Mesenchymal stem cell (in vitro differentiated cells and primary cell): ENCODE data around the gene ABCC10.
"Not testable (repeated sequence)": the region's sequence is repeated elsewhere in the genome, so short reads cannot be mapped to it uniquely, and the experiment has no call there.

ENCODE experiments used
- DNase-seq: peaks from one replicate; pipeline ENCODE4 v3.0.0-alpha.2; 2013
- H2AFZ ChIP-seq: one replicate; pipeline ENCODE4 v1.6.1; 2013; ENCODE audit warnings: low read depth, mild to moderate bottlenecking, control low read depth, inconsistent platforms, low read length, moderate library complexity
- H2AK5ac ChIP-seq: 2 replicates; pipeline ENCODE4 v1.6.1; 2013; ENCODE audit warnings: low read length, moderate library complexity, mild to moderate bottlenecking, inconsistent platforms; ENCODE audit not compliant: severe bottlenecking
- H2BK120ac ChIP-seq: one replicate; pipeline ENCODE4 v1.6.1; 2013; ENCODE audit warnings: low read depth, mild to moderate bottlenecking, inconsistent platforms, low read length, moderate library complexity
- H2BK12ac ChIP-seq, 2 experiments: one replicate each; pipeline ENCODE4 v1.6.1; 2013; ENCODE audit warnings: inconsistent platforms in 2 of 2, low read length in 2 of 2, mild to moderate bottlenecking in 2 of 2, moderate library complexity in 2 of 2, control low read depth in 1 of 2
- H2BK15ac ChIP-seq: one replicate; pipeline ENCODE4 v1.6.1; 2013; ENCODE audit warnings: mild to moderate bottlenecking, low read depth, inconsistent platforms; ENCODE audit not compliant: poor library complexity, severe bottlenecking
- H2BK5ac ChIP-seq: 2 replicates; pipeline ENCODE4 v1.6.1; 2013; ENCODE audit warnings: low read depth, mild to moderate bottlenecking, low read length, control low read depth, inconsistent platforms; ENCODE audit not compliant: poor library complexity, severe bottlenecking
- H3K14ac ChIP-seq, 2 experiments: one replicate each; pipeline ENCODE4 v1.6.1; 2013; ENCODE audit warnings: inconsistent platforms in 2 of 2, low read length in 2 of 2, control low read depth in 1 of 2, mild to moderate bottlenecking in 1 of 2, moderate library complexity in 1 of 2
- H3K18ac ChIP-seq, 2 experiments: one replicate each; pipeline ENCODE4 v1.6.1; 2013; ENCODE audit warnings: inconsistent platforms in 2 of 2, low read length in 2 of 2, control low read depth in 1 of 2, low read depth in 1 of 2, mild to moderate bottlenecking in 1 of 2
- H3K23ac ChIP-seq, 2 experiments: one replicate each; pipeline ENCODE4 v1.6.1; 2013; ENCODE audit warnings: inconsistent platforms in 2 of 2, low read length in 2 of 2, mild to moderate bottlenecking in 2 of 2, moderate library complexity in 2 of 2, control low read depth in 1 of 2
- H3K27ac ChIP-seq: 2 replicates; pipeline ENCODE4 v1.5.1; 2013; ENCODE audit warnings: mild to moderate bottlenecking, moderate library complexity, low read length, control low read depth, inconsistent platforms; ENCODE audit not compliant: poor library complexity, severe bottlenecking
- H3K27me3 ChIP-seq, 2 experiments: 2 replicates each; pipeline versions ENCODE4 v1.6.1 to v1.7.0; 2013; ENCODE audit warnings: low read length in 2 of 2, mild to moderate bottlenecking in 2 of 2, moderate library complexity in 2 of 2, control low read depth in 1 of 2, inconsistent platforms in 1 of 2; ENCODE audit not compliant: control insufficient read depth in 1 of 2, insufficient read depth in 1 of 2
- H3K36me3 ChIP-seq, 2 experiments: 2 replicates each; pipeline versions ENCODE4 v1.6.1 to v1.7.0; 2013; ENCODE audit warnings: low read length in 2 of 2, control low read depth in 1 of 2, inconsistent platforms in 1 of 2, low read depth in 1 of 2, mild to moderate bottlenecking in 1 of 2; ENCODE audit not compliant: insufficient read depth in 2 of 2, control insufficient read depth in 1 of 2
- H3K4ac ChIP-seq, 2 experiments: one replicate each; pipeline ENCODE4 v1.6.1; 2013; ENCODE audit warnings: inconsistent platforms in 2 of 2, low read length in 2 of 2, mild to moderate bottlenecking in 2 of 2, moderate library complexity in 2 of 2, control low read depth in 1 of 2, low read depth in 1 of 2
- H3K4me1 ChIP-seq: 2 replicates; pipeline ENCODE4 v1.6.1; 2013; ENCODE audit warnings: low read depth, low read length, control low read depth; ENCODE audit not compliant: control insufficient read depth, insufficient read depth
- H3K4me2 ChIP-seq: 2 replicates; pipeline ENCODE4 v1.6.1; 2013; ENCODE audit warnings: low read length, mild to moderate bottlenecking, inconsistent platforms; ENCODE audit not compliant: poor library complexity, severe bottlenecking
- H3K4me3 ChIP-seq, 2 experiments: 2 replicates each; pipeline versions ENCODE4 v1.5.1 to v1.7.0; 2013; ENCODE audit warnings: low read length in 2 of 2, mild to moderate bottlenecking in 2 of 2, control low read depth in 1 of 2, low read depth in 1 of 2; ENCODE audit not compliant: insufficient read depth in 1 of 2
- H3K79me1 ChIP-seq: replicated peaks from 2 replicates; pipeline ENCODE4 v1.6.1; 2013; ENCODE audit warnings: mild to moderate bottlenecking, control low read depth, low read length, inconsistent platforms; ENCODE audit not compliant: poor library complexity, severe bottlenecking
- H3K9ac ChIP-seq: 2 replicates; pipeline ENCODE4 v1.7.0; 2013; ENCODE audit warnings: mild to moderate bottlenecking, low read length, moderate library complexity
- H3K9me3 ChIP-seq: 2 replicates; pipeline ENCODE4 v1.7.0; 2013; ENCODE audit warnings: mild to moderate bottlenecking, low read length; ENCODE audit not compliant: control insufficient read depth
- H4K8ac ChIP-seq: one replicate; pipeline ENCODE4 v1.6.1; 2013; ENCODE audit warnings: inconsistent platforms, mild to moderate bottlenecking, low read length, moderate library complexity
- H4K91ac ChIP-seq: one replicate; pipeline ENCODE4 v1.6.1; 2013; ENCODE audit warnings: mild to moderate bottlenecking, low read length, inconsistent platforms
- WGBS: methylation state at CpG from one replicate; pipeline ENCODE4 v1.1.7; 2013; ENCODE audit warnings: mixed read lengths; 5-methylcytosine and 5-hydroxymethylcytosine counted together

Gene ABCC10

GRCh38 chr6:43390753-43391439, 36.4 kb upstream of the ABCC10 start:
- H4K8ac ChIP-seq = peak overlapping the region; percentile 85
- not testable (repeated sequence) for H3K14ac ChIP-seq, H3K36me3 ChIP-seq, H3K9me3 ChIP-seq, H3K4me3 ChIP-seq, H2BK120ac ChIP-seq, H3K27ac ChIP-seq, H3K4me1 ChIP-seq, H2AFZ ChIP-seq, H4K91ac ChIP-seq, H2BK15ac ChIP-seq, H3K23ac ChIP-seq, H3K9ac ChIP-seq, H3K4me2 ChIP-seq, H2BK5ac ChIP-seq, H2BK12ac ChIP-seq, H3K79me1 ChIP-seq, H2AK5ac ChIP-seq, H3K18ac ChIP-seq
- DNase-seq = peak; percentile 18
- H3K27me3 ChIP-seq = peaks cover 27 to 29% of the 10 kb centered on the region in 2 experiments
- H3K4ac ChIP-seq = peak overlapping the region in 1 of 2 experiments; percentile 71
- 27% methylated on average over 8 of the region's 10 CpGs for WGBS

- Histone ChIP-seq H2BK15ac (no peak overlapping the region), H2AFZ (no peak overlapping the region), H4K91ac (no peak overlapping the region), H3K4me2 (no peak overlapping the region), H2BK5ac (no peak overlapping the region), H3K4me1 (peaks cover 2% of the 10 kb centered on the region), H3K18ac (no peak overlapping the region), H3K27ac (no peak overlapping the region), H3K27me3 (peaks cover 27 to 29% of the 10 kb centered on the region in 2 experiments), H3K9me3 (no peaks in the 10 kb centered on the region), H3K4ac (peak overlapping the region in 1 of 2 experiments; percentile 71), H3K36me3 (no peaks in the 10 kb centered on the region), H2AK5ac (no peak overlapping the region), H3K9ac (no peak overlapping the region), H3K23ac (no peak overlapping the region), H3K14ac (no peak overlapping the region), H2BK120ac (no peak overlapping the region), H3K79me1 (no peaks in the 10 kb centered on the region), H2BK12ac (no peak overlapping the region), H3K4me3 (no peak overlapping the region), H4K8ac (peak overlapping the region; percentile 85)
- WGBS = 10% methylated on average over 13 of the region's 13 CpGs
- peak; percentile 81 for DNase-seq
Measured at GRCh38 chr6:43391440-43392031, 35.8 kb upstream of the ABCC10 start.

GRCh38 chr6:43393133-43393532, 34.2 kb upstream of the ABCC10 start:
- not testable (repeated sequence) for H3K79me1 ChIP-seq, H2AK5ac ChIP-seq, H3K4me1 ChIP-seq, DNase-seq, H3K9me3 ChIP-seq, H2AFZ ChIP-seq, H4K91ac ChIP-seq, H3K36me3 ChIP-seq, H2BK120ac ChIP-seq, H4K8ac ChIP-seq, H3K23ac ChIP-seq, H3K4me2 ChIP-seq, H2BK12ac ChIP-seq, H3K14ac ChIP-seq, H2BK15ac ChIP-seq, H3K4ac ChIP-seq, H3K27ac ChIP-seq, H3K9ac ChIP-seq, H2BK5ac ChIP-seq
- 35% methylated on average over 10 of the region's 11 CpGs for whole genome bisulfite sequencing
- Histone ChIP-seq H3K4me3 (peak overlapping the region in 1 of 2 experiments; percentile 13), H3K18ac (peak overlapping the region in 1 of 2 experiments; percentile 1), H3K27me3 (peaks cover 27 to 29% of the 10 kb centered on the region in 2 experiments)

- Histone ChIP-seq H3K36me3 (no peaks in the 10 kb centered on the region), H2AFZ (no peak overlapping the region), H4K91ac (peak overlapping the region; percentile 25), H3K79me1 (no peaks in the 10 kb centered on the region), H3K4me2 (no peak overlapping the region), H2BK5ac (no peak overlapping the region), H2BK120ac (no peak overlapping the region), H4K8ac (no peak overlapping the region), H3K23ac (no peak overlapping the region), H3K9ac (no peak overlapping the region), H3K4ac (no peak overlapping the region), H3K27ac (no peak overlapping the region), H3K4me3 (peak overlapping the region in 1 of 2 experiments; percentile 13), H3K27me3 (peaks cover 27 to 29% of the 10 kb centered on the region in 2 experiments), H2BK15ac (no peak overlapping the region), H2BK12ac (no peak overlapping the region), H2AK5ac (no peak overlapping the region), H3K9me3 (no peaks in the 10 kb centered on the region), H3K4me1 (peaks cover 2% of the 10 kb centered on the region), H3K14ac (no peak overlapping the region), H3K18ac (peak overlapping the region in 1 of 2 experiments; percentile 1)
- DNase-seq = no peak
- WGBS = 71% methylated on average over 5 of the region's 5 CpGs
Measured at GRCh38 chr6:43393602-43394001, 33.7 kb upstream of the ABCC10 start.
